Stimulated activated CD8-positive, alpha-beta memory T cell treated with anti-CD3 and anti-CD28 coated beads, Interleukin-4, amount 100 ng/mL, for 24 hours (primary cell): ENCODE measurements around the gene FAM187B.
"Not testable (repeated sequence)": the region's sequence is repeated elsewhere in the genome, so short reads cannot be mapped to it uniquely, and the experiment has no call there.

Experiments used
- DNase-seq: peaks from one replicate; pipeline ENCODE4 v3.0.0-alpha.2; 2020; ENCODE audit warnings: low read depth

FAM187B gene

GRCh38 chr19:35262101-35262761, 33.7 kb upstream of the FAM187B start:
- DNase-seq, result no peak

GRCh38 chr19:35261356-35262100, 33.0 kb upstream of the FAM187B start:
- no peak for DNase-seq

- no peak for DNase-seq
Observed at GRCh38 chr19:35260694-35261304, 32.3 kb upstream of the FAM187B start.

- DNase-seq, result no peak
Observed at GRCh38 chr19:35257113-35257461, 28.5 kb upstream of the FAM187B start.

GRCh38 chr19:35256566-35256965, 28.0 kb upstream of the FAM187B start:
- DNase-seq, result no peak

GRCh38 chr19:35254341-35255297, 26.1 kb upstream of the FAM187B start:
- DNase-seq, result no peak

- no peak for DNase-seq
Observed at GRCh38 chr19:35253316-35254286, 25.1 kb upstream of the FAM187B start.

GRCh38 chr19:35251456-35251855, 22.9 kb upstream of the FAM187B start:
- no peak for DNase-seq

GRCh38 chr19:35249848-35250711, 21.5 kb upstream of the FAM187B start:
- no peak for DNase-seq

GRCh38 chr19:35249146-35249847, 20.8 kb upstream of the FAM187B start:
- DNase-seq, result no peak

GRCh38 chr19:35248310-35249145, 20.0 kb upstream of the FAM187B start, which contains the start of gene LSR:
Gene LSR, plus strand, starts transcription at chr19:35249002. Its CDS starts 21 bp downstream, at chr19:35249023.
- DNase-seq, result no peak

GRCh38 chr19:35247526-35248309, 19.2 kb upstream of the FAM187B start:
- DNase-seq, result no peak

GRCh38 chr19:35246466-35247092, 18.0 kb upstream of the FAM187B start:
- DNase-seq, result no peak

GRCh38 chr19:35241417-35241816, 12.9 kb upstream of the FAM187B start:
- no peak for DNase-seq

- no peak for DNase-seq
Observed at GRCh38 chr19:35240327-35240726, 11.8 kb upstream of the FAM187B start.

- not testable (repeated sequence) for DNase-seq
Observed at GRCh38 chr19:35239597-35239996, 11.1 kb upstream of the FAM187B start.
